Erythroblast (primary cell): Measurements from ENCODE around the gene TCF12.

ENCODE experiments used
- GATA1 ChIP-seq: IDR thresholded peaks from 2 replicates; pipeline ENCODE4 v1.6.1; 2011; ENCODE audit warnings: low read depth, mild to moderate bottlenecking, control low read depth, low read length, moderate library complexity
- POLR2A ChIP-seq: IDR thresholded peaks from 2 replicates; pipeline ENCODE4 v1.6.1; 2011; ENCODE audit warnings: mild to moderate bottlenecking, low read length

DNA sequence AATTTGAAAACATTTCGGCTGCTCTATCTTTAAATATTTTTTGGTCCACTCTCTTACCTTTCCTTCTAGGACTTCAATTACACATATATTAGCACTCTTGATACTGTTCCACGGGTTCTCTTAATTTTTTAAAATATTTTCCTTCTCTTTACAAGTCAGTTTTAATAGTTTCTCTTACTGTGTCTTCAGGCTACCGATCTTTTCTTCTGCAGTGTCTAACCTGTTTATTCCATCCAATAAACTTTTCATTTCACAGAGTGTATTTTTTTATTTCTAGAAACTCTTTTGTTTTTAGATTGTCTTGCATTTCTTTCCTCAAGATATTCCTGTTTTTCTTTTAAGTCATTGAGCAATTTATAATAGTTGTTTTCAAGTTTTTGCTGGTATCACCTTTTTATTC lies 27.7 kb downstream of the TCF12 start:
- TF ChIP-seq POLR2A (no peak), GATA1 (no peak)
